GM23338 (cell line): Measurements from ENCODE around the gene ADCY6. TPM values are rescaled to one million over a fixed set of nuclear protein-coding genes. Genes with fewer than 3 reads are reported as not detected.

ENCODE experiments used
- ATAC-seq: fragments of 200-7000 bp; cut with Tn5 transposase; 3 replicates; pipeline ENCODE4 v1.9.1; 2020
- DNase-seq: peaks from one replicate; pipeline ENCODE4 v3.0.0-alpha.2; 2015; ENCODE audit warnings: low spot score
- H2AFZ ChIP-seq: fragments of 200-600 bp; sonication (generic); 2 replicates; pipeline ENCODE4 v1.8.0; 2016; ENCODE audit warnings: antibody characterized with exemption, mild to moderate bottlenecking, moderate library complexity
- H3F3A ChIP-seq: fragments of 200-600 bp; sonication (generic); replicated peaks from 2 replicates; pipeline ENCODE4 v1.8.0; 2017; ENCODE audit warnings: antibody characterized with exemption, mixed run types, low read depth
- H3K27ac ChIP-seq: fragments of 200-600 bp; sonication (generic); 2 replicates; pipeline ENCODE4 v1.6.1; 2016; ENCODE audit warnings: low read depth
- H3K27me3 ChIP-seq: fragments of 200-600 bp; sonication (generic); 2 replicates; pipeline ENCODE4 v1.8.0; 2016; ENCODE audit warnings: mild to moderate bottlenecking, mixed run types, moderate library complexity; ENCODE audit not compliant: insufficient read depth
- H3K36me3 ChIP-seq: fragments of 200-600 bp; sonication (generic); 2 replicates; pipeline ENCODE4 v1.8.0; 2016; ENCODE audit warnings: mild to moderate bottlenecking; ENCODE audit not compliant: insufficient read depth
- H3K4me1 ChIP-seq: fragments of 200-600 bp; sonication (generic); 2 replicates; pipeline ENCODE4 v1.8.0; 2016; ENCODE audit warnings: mild to moderate bottlenecking, moderate library complexity; ENCODE audit not compliant: insufficient read depth
- H3K4me2 ChIP-seq: fragments of 200-600 bp; sonication (generic); 2 replicates; pipeline ENCODE4 v1.7.1; 2017; ENCODE audit warnings: mixed run types
- H3K4me3 ChIP-seq: fragments of 200-600 bp; sonication (generic); 2 replicates; pipeline ENCODE4 v1.6.1; 2016; ENCODE audit warnings: mixed run types
- H3K79me2 ChIP-seq: fragments of 200-600 bp; sonication (generic); replicated peaks from 2 replicates; pipeline ENCODE4 v1.8.0; 2017; ENCODE audit warnings: mild to moderate bottlenecking; ENCODE audit not compliant: insufficient read depth
- H3K9me2 ChIP-seq: fragments of 200-600 bp; sonication (generic); 2 replicates; pipeline ENCODE4 v1.8.0; 2017; ENCODE audit not compliant: insufficient read depth
- H4K20me1 ChIP-seq: fragments of 200-600 bp; sonication (generic); replicated peaks from 2 replicates; pipeline ENCODE4 v1.8.0; 2017; ENCODE audit warnings: mild to moderate bottlenecking; ENCODE audit not compliant: insufficient read depth
- H3K27ac Mint-ChIP-seq: 2 replicates; pipeline ENCODE4 v1.8.0; 2020; ENCODE audit warnings: inconsistent platforms, mild to moderate bottlenecking, moderate library complexity, mixed read lengths
- H3K27me3 Mint-ChIP-seq: 3 replicates; pipeline ENCODE4 v1.8.0; 2022; ENCODE audit warnings: low read depth, mild to moderate bottlenecking, moderate library complexity, mixed read lengths, inconsistent platforms; ENCODE audit not compliant: insufficient read depth, poor library complexity
- H3K36me3 Mint-ChIP-seq: 3 replicates; pipeline ENCODE4 v1.8.0; 2021; ENCODE audit warnings: low read depth, mild to moderate bottlenecking, inconsistent platforms, moderate library complexity, mixed read lengths
- H3K4me1 Mint-ChIP-seq: 3 replicates; pipeline ENCODE4 v1.8.0; 2020; ENCODE audit warnings: mild to moderate bottlenecking, inconsistent platforms, mixed read lengths
- H3K4me3 Mint-ChIP-seq: 3 replicates; pipeline ENCODE4 v1.8.0; 2021; ENCODE audit warnings: moderate library complexity, mild to moderate bottlenecking, inconsistent platforms, mixed read lengths
- H3K9me3 Mint-ChIP-seq: 3 replicates; pipeline ENCODE4 v1.8.0; 2020; ENCODE audit warnings: moderate library complexity, mild to moderate bottlenecking, inconsistent platforms, mixed read lengths
- CREB1 ChIP-seq: fragments of 250-450 bp; sonication (Bioruptor Pico); IDR thresholded peaks from 2 replicates; pipeline ENCODE4 v1.5.0; 2020; ENCODE audit warnings: low read depth, mild to moderate bottlenecking, moderate library complexity
- EZH2 ChIP-seq: fragments of 200-600 bp; sonication (generic); IDR thresholded peaks from one replicate; pipeline ENCODE4 v1.8.0; 2017; ENCODE audit warnings: antibody characterized with exemption, mild to moderate bottlenecking, low read depth; ENCODE audit not compliant: unreplicated experiment
- EZH2phosphoT487 ChIP-seq: fragments of 200-600 bp; sonication (generic); IDR thresholded peaks from one replicate; pipeline ENCODE4 v1.8.1; 2018; ENCODE audit warnings: antibody characterized with exemption; ENCODE audit not compliant: unreplicated experiment
- JUNB ChIP-seq: IDR thresholded peaks from one replicate; pipeline ENCODE4 v1.6.1; 2016; ENCODE audit warnings: antibody characterized with exemption; ENCODE audit not compliant: unreplicated experiment
- NANOG ChIP-seq: IDR thresholded peaks from 2 replicates; pipeline ENCODE4 v1.6.1; 2016; ENCODE audit warnings: antibody characterized with exemption, borderline replicate concordance
- POLR2AphosphoS5 ChIP-seq: IDR thresholded peaks from 2 replicates; pipeline ENCODE4 v1.6.1; 2016; ENCODE audit warnings: antibody characterized with exemption, low read depth
- STAT1 ChIP-seq: IDR thresholded peaks from one replicate; pipeline ENCODE4 v1.6.1; 2016; ENCODE audit warnings: antibody characterized with exemption; ENCODE audit not compliant: unreplicated experiment
- ZNF114 ChIP-seq: fragments of 250-450 bp; sonication (Bioruptor Pico); IDR thresholded peaks from 2 replicates; pipeline ENCODE4 v1.5.0; 2020; ENCODE audit warnings: mild to moderate bottlenecking, moderate library complexity
- ZNF331 ChIP-seq: fragments of 250-450 bp; sonication (Bioruptor Pico); IDR thresholded peaks from 2 replicates; pipeline ENCODE4 v1.5.0; 2020; ENCODE audit warnings: low read depth, mild to moderate bottlenecking, moderate library complexity
- polyA plus RNA-seq: library from polyadenylated mRNA; unstranded; fragments of >200 nt; fragmentation: Nextera tagmentation; extraction: Ambion mirVana; gene quantifications from 2 replicates; pipeline ENCODE4 v1.2.1, GENCODE V29; 2016
- total RNA-seq: library from RNA; depleted of rRNA; stranded (reverse); fragments of >200 nt; shearing (Covaris generic); gene quantifications from 2 replicates; pipeline ENCODE4 v1.2.3, GENCODE V29; 2014
- TF ChIP-seq, protein P1 (sequence below): IDR thresholded peaks from 2 replicates; pipeline ENCODE4 v1.6.1; 2016; ENCODE audit warnings: antibody characterized with exemption
- TF ChIP-seq, protein P2 (sequence below), 2 experiments: fragments of 200-600 bp in 1 of 2; sonication (generic) in 1 of 2; conservative IDR thresholded peaks; 2 replicates each; pipeline versions ENCODE4 v1.5.1 to v1.6.1; 2016 to 2017; ENCODE audit warnings: antibody characterized with exemption in 2 of 2, low read depth in 2 of 2, mild to moderate bottlenecking in 2 of 2, moderate library complexity in 1 of 2
- TF ChIP-seq, protein P3 (sequence below): IDR thresholded peaks from one replicate; pipeline ENCODE4 v1.6.1; 2018; ENCODE audit warnings: antibody characterized with exemption; ENCODE audit not compliant: unreplicated experiment
- TF ChIP-seq, protein P4 (sequence below): fragments of 250-450 bp; sonication (Bioruptor Pico); IDR thresholded peaks from 2 replicates; pipeline ENCODE4 v1.5.0; 2020; ENCODE audit warnings: mild to moderate bottlenecking, moderate library complexity

Gene ADCY6
- total and polyA plus RNA-seq, 2 experiments from 2014 or later, result 1.0 to 16.5 TPM

DNA sequence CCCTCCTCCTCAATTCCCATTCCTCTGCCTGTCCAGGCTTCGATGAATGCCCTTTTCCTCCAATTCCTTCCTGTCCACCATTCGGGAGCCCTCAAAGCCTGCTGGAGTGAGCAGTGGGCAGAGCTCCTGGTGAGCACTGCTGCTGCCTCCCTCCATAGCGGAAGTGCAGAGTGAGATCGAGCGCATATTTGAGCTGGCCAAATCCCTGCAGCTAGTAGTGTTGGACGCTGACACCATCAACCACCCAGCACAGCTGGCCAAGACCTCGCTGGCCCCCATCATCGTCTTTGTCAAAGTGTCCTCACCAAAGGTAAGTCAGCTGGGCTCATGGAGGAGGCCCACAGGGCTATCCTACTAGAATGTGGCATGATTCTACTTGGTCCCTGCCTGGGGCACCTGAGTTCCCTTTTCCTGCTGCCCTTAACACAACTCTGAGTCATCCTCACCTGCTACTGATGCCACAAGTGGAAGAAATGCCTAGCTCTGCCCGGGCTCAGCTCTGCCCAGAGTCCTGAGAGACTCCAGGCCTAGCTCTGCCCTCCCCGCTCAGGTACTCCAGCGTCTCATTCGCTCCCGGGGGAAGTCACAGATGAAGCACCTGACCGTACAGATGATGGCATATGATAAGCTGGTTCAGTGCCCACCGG, 37.4 kb upstream of the ADCY6 start:
- no peak for TF ChIP-seq ZNF114
- no peak for TF ChIP-seq NANOG
- TF ChIP-seq POLR2AphosphoS5, result no peak
- TF ChIP-seq, protein P1, sequence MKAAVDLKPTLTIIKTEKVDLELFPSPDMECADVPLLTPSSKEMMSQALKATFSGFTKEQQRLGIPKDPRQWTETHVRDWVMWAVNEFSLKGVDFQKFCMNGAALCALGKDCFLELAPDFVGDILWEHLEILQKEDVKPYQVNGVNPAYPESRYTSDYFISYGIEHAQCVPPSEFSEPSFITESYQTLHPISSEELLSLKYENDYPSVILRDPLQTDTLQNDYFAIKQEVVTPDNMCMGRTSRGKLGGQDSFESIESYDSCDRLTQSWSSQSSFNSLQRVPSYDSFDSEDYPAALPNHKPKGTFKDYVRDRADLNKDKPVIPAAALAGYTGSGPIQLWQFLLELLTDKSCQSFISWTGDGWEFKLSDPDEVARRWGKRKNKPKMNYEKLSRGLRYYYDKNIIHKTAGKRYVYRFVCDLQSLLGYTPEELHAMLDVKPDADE, result no peak
- no peak for TF ChIP-seq STAT1
- TF ChIP-seq, protein P2, sequence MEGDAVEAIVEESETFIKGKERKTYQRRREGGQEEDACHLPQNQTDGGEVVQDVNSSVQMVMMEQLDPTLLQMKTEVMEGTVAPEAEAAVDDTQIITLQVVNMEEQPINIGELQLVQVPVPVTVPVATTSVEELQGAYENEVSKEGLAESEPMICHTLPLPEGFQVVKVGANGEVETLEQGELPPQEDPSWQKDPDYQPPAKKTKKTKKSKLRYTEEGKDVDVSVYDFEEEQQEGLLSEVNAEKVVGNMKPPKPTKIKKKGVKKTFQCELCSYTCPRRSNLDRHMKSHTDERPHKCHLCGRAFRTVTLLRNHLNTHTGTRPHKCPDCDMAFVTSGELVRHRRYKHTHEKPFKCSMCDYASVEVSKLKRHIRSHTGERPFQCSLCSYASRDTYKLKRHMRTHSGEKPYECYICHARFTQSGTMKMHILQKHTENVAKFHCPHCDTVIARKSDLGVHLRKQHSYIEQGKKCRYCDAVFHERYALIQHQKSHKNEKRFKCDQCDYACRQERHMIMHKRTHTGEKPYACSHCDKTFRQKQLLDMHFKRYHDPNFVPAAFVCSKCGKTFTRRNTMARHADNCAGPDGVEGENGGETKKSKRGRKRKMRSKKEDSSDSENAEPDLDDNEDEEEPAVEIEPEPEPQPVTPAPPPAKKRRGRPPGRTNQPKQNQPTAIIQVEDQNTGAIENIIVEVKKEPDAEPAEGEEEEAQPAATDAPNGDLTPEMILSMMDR (conservative IDR thresholded peaks at IDR 0.05; ENCODE audit: low read depth in 2 of 2), result no peak
- TF ChIP-seq, protein P3, sequence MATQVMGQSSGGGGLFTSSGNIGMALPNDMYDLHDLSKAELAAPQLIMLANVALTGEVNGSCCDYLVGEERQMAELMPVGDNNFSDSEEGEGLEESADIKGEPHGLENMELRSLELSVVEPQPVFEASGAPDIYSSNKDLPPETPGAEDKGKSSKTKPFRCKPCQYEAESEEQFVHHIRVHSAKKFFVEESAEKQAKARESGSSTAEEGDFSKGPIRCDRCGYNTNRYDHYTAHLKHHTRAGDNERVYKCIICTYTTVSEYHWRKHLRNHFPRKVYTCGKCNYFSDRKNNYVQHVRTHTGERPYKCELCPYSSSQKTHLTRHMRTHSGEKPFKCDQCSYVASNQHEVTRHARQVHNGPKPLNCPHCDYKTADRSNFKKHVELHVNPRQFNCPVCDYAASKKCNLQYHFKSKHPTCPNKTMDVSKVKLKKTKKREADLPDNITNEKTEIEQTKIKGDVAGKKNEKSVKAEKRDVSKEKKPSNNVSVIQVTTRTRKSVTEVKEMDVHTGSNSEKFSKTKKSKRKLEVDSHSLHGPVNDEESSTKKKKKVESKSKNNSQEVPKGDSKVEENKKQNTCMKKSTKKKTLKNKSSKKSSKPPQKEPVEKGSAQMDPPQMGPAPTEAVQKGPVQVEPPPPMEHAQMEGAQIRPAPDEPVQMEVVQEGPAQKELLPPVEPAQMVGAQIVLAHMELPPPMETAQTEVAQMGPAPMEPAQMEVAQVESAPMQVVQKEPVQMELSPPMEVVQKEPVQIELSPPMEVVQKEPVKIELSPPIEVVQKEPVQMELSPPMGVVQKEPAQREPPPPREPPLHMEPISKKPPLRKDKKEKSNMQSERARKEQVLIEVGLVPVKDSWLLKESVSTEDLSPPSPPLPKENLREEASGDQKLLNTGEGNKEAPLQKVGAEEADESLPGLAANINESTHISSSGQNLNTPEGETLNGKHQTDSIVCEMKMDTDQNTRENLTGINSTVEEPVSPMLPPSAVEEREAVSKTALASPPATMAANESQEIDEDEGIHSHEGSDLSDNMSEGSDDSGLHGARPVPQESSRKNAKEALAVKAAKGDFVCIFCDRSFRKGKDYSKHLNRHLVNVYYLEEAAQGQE, result no peak
- TF ChIP-seq EZH2phosphoT487, result no peak
- no peak for TF ChIP-seq EZH2
- TF ChIP-seq CREB1 (CRISPR knock-in tag), result no peak
- TF ChIP-seq, protein P4, sequence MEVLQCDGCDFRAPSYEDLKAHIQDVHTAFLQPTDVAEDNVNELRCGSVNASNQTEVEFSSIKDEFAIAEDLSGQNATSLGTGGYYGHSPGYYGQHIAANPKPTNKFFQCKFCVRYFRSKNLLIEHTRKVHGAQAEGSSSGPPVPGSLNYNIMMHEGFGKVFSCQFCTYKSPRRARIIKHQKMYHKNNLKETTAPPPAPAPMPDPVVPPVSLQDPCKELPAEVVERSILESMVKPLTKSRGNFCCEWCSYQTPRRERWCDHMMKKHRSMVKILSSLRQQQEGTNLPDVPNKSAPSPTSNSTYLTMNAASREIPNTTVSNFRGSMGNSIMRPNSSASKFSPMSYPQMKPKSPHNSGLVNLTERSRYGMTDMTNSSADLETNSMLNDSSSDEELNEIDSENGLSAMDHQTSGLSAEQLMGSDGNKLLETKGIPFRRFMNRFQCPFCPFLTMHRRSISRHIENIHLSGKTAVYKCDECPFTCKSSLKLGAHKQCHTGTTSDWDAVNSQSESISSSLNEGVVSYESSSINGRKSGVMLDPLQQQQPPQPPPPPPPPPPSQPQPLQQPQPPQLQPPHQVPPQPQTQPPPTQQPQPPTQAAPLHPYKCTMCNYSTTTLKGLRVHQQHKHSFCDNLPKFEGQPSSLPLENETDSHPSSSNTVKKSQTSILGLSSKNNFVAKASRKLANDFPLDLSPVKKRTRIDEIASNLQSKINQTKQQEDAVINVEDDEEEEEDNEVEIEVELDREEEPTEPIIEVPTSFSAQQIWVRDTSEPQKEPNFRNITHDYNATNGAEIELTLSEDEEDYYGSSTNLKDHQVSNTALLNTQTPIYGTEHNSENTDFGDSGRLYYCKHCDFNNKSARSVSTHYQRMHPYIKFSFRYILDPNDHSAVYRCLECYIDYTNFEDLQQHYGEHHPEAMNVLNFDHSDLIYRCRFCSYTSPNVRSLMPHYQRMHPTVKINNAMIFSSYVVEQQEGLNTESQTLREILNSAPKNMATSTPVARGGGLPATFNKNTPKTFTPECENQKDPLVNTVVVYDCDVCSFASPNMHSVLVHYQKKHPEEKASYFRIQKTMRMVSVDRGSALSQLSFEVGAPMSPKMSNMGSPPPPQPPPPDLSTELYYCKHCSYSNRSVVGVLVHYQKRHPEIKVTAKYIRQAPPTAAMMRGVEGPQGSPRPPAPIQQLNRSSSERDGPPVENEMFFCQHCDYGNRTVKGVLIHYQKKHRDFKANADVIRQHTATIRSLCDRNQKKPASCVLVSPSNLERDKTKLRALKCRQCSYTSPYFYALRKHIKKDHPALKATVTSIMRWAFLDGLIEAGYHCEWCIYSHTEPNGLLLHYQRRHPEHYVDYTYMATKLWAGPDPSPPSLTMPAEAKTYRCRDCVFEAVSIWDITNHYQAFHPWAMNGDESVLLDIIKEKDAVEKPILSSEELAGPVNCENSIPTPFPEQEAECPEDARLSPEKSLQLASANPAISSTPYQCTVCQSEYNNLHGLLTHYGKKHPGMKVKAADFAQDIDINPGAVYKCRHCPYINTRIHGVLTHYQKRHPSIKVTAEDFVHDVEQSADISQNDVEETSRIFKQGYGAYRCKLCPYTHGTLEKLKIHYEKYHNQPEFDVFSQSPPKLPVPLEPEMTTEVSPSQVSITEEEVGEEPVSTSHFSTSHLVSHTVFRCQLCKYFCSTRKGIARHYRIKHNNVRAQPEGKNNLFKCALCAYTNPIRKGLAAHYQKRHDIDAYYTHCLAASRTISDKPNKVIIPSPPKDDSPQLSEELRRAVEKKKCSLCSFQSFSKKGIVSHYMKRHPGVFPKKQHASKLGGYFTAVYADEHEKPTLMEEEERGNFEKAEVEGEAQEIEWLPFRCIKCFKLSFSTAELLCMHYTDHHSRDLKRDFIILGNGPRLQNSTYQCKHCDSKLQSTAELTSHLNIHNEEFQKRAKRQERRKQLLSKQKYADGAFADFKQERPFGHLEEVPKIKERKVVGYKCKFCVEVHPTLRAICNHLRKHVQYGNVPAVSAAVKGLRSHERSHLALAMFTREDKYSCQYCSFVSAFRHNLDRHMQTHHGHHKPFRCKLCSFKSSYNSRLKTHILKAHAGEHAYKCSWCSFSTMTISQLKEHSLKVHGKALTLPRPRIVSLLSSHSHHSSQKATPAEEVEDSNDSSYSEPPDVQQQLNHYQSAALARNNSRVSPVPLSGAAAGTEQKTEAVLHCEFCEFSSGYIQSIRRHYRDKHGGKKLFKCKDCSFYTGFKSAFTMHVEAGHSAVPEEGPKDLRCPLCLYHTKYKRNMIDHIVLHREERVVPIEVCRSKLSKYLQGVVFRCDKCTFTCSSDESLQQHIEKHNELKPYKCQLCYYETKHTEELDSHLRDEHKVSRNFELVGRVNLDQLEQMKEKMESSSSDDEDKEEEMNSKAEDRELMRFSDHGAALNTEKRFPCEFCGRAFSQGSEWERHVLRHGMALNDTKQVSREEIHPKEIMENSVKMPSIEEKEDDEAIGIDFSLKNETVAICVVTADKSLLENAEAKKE (CRISPR knock-in tag), result no peak
- no peak for TF ChIP-seq ZNF331 (CRISPR knock-in tag)
- TF ChIP-seq JUNB, result no peak
- Mint-ChIP-seq H3K27ac (no peak overlapping the region), H3K4me3 (no peak overlapping the region; the same call in 2 of the 3 replicates)

More for the DNA sequence above, 37.4 kb upstream of the ADCY6 start:
- Histone ChIP-seq H3K79me2 (no peaks in the 10 kb centered on the region), H3K4me3 (no peak overlapping the region), H3F3A (no peaks in the 10 kb centered on the region), H3K36me3 (peaks cover 10% of the 10 kb centered on the region), H2AFZ (no peak overlapping the region), H4K20me1 (peaks cover 5% of the 10 kb centered on the region; the same call in 1 of the 2 replicates), H3K9me2 (no peaks in the 10 kb centered on the region), H3K4me1 (peaks cover 5% of the 10 kb centered on the region; the same call in 1 of the 2 replicates), H3K27ac (no peak overlapping the region), H3K4me2 (no peak overlapping the region), H3K27me3 (peaks cover 4% of the 10 kb centered on the region; the same call in 1 of the 2 replicates)
- DNase-seq (no peak), ATAC-seq (no peak)
- peaks cover 9% of the 10 kb centered on the region for H3K27me3 Mint-ChIP-seq
- H3K36me3 Mint-ChIP-seq, result peaks cover 37% of the 10 kb centered on the region
- no peaks in the 10 kb centered on the region; the same call in 1 of the 3 replicates for H3K9me3 Mint-ChIP-seq
- peaks cover 16% of the 10 kb centered on the region for H3K4me1 Mint-ChIP-seq
